ENCODE results near the gene RPUSD4.

RPUSD4 gene

GRCh38 chr11:126157326-126158030 is 54.0 kb downstream of the RPUSD4 start:
- no peak for DNase-seq (ENCODE audit: low read depth in 2 of 2)

- no peak for DNase-seq (ENCODE audit: low read depth in 2 of 2)
These were observed 54.6 kb downstream of the RPUSD4 start for GRCh38 chr11:126156814-126157213.

- no peak for DNase-seq (ENCODE audit: low read depth in 2 of 2)
These were observed 55.9 kb downstream of the RPUSD4 start for GRCh38 chr11:126155402-126156187.

- DNase-seq (ENCODE audit: low read depth in 2 of 2): no peak
These were observed 56.8 kb downstream of the RPUSD4 start for GRCh38 chr11:126154691-126155090.

GRCh38 chr11:126153972-126154371 is 57.5 kb downstream of the RPUSD4 start:
- DNase-seq (ENCODE audit: low read depth in 2 of 2): no peak

GRCh38 chr11:126153006-126153405 is 58.4 kb downstream of the RPUSD4 start:
- no peak for DNase-seq (ENCODE audit: low read depth in 2 of 2)

GRCh38 chr11:126152586-126152985 is 58.9 kb downstream of the RPUSD4 start:
- no peak for DNase-seq (ENCODE audit: low read depth in 2 of 2)

GRCh38 chr11:126152152-126152551 is 59.3 kb downstream of the RPUSD4 start:
- no peak for DNase-seq (ENCODE audit: low read depth in 2 of 2)
